ENCODE measurements around the gene MYH16.
"Not testable (repeated sequence)": the region's sequence is repeated elsewhere in the genome, so short reads cannot be mapped to it uniquely, and the experiment has no call there.

The MYH16 gene

DNA sequence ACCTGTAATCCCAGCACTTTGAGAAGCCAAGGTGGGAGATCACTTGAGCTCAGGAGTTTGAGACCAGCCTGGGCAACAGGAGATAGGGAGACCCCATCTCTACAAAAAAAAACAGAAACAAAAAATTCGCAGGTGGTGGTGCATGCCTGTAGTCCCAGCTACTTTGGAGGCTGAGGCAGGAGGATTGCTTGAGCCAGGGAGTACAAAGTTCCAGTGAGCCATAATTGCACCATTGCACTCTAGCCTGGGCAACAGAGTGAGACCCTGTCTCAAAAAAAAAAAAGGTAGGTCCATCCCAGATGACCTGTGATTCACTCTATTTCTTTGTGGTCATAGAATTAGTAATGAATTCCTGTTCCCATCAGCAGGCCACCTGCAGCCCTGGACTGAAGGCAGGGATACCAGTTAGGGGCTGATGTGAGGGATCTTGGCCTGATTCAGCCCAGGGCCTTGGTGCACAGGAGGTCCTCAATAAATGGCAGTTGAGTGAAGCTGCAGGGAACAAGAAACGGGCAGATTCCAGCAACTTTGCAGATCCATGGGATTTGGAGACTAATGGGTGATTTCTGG is at the start of gene MYH16:
Gene MYH16 (plus strand): TSS at position 364 of the 570 bp plus-strand sequence.
- no peak for DNase-seq (ENCODE audit: low read depth in 2 of 2)

DNA sequence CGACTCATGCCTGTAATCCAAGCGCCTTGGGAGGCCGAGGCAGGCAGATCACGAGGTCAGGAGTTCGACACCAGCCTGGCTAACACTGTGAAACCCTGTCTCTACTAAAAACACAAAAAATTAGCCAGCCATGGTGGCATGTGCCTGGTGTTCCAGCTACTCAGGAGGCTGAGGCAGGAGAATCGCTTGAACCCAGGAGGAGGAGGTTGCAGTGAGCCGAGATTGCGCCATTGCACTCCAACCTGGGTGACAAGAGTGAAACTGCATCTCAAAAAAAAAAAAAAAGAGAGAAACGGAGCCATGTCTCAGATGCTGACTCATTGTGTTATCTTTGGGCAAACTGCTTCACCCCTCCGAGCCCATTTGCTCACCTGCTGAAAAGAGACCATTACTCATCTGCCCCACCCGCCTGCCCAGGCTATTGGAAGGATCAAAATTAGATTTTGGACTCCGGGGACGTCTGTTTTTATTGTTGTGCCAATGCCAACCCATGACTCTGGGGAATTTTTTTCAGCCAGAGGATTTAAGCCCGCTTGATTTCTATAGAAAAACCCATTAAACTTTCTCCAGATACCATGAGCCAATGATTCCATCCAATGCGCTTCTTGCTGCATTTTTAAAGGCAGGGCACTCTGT is 48.3 kb upstream of the MYH16 start:
- DNase-seq (ENCODE audit: low read depth in 2 of 2) = not testable (repeated sequence)

GRCh38 chr7:99224899-99225265 is 47.8 kb upstream of the MYH16 start:
- no peak for DNase-seq (ENCODE audit: low read depth in 2 of 2)

DNA sequence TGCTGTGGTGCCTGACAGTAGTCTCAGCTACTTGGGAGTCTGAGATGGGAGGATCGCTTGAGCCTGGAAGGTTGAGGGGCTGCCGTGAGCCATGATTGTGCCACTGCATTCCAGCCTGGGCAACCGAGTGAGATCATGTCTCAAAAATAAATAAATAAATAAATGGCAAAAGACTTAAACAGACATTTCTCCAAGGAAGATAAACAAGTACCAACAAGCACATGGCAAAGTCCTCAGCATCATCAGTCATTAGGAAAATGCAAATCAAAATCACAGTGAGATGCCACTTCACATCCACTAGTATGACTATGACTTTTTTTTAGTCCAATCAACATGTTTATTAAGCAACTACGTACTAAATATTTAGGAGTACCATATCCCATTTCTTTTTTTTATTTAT is 43.4 kb upstream of the MYH16 start:
- no peak for DNase-seq (ENCODE audit: low read depth in 2 of 2)

DNA sequence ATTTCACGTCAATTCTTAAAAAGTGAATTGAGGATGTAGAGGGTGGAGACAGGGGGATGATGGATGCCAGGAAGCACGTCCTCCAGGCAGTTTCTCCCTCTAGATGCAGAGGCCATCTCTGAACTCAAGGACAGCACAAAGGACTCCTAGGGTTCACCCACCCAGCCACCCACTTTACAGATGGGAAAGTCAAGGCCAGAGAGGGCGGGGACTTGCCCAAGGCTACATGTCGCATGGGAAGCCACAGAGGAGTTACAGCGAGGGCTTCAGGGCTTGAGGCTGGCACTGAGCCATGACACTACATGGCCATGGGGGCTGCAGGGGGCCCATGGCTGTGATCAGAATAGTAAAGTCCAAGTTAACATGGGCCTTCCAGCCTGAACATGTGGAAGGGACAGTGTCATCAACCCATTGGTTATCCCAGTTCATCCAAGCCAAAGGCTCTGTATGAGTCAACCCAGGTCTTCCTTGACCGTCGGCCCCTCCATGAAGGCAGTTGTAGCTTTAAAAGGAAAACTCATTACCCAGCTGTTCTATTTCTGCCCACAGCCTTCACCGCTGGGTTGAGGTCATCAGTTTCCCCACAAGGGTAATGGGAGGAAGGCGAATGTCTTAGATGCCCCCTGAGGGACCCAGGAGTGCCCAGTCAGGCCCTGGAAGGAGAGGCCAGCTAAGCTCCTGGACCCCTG is 40.4 kb upstream of the MYH16 start:
- no peak for DNase-seq (ENCODE audit: low read depth in 2 of 2)

DNA sequence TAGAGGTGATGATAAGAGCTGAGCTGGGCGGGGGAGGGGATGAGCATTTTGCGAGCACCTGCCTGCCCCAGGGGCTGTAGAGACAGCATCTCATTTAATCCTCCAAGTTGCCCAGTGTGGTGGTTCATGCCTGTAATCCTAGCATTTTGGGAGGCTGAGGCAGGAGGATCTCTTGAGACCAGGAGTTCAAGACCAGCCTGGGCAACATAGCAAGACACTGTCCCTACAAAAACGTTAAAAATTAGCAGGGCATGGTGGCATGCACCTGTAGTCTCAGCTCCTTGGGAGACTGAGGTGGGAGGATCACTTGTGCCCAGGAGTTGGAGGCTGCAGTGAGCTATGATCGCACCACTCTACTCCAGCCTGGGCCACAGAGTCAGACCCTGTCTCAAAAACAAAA is 39.7 kb upstream of the MYH16 start:
- DNase-seq (ENCODE audit: low read depth in 2 of 2) = not testable (repeated sequence)

DNA sequence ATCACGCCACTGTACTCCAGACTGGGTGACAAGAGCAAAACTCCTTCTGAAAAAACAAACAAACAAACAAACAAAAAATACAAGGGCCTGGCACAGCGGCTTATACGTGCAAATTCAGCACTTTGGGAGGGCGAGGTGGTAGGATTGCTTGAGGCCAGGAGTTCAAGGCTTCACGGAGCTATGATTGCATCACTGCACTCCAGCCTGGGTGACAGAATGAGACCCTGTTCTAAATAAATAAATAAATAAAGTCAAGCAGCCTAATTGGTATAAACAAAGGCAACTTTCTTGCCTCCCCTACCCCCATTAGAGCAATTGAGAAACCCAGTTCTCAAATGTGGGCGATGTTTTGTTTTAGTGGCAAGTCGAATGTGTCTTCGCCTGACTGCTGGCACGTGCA is 38.5 kb upstream of the MYH16 start:
- no peak for DNase-seq (ENCODE audit: low read depth in 2 of 2)

DNA sequence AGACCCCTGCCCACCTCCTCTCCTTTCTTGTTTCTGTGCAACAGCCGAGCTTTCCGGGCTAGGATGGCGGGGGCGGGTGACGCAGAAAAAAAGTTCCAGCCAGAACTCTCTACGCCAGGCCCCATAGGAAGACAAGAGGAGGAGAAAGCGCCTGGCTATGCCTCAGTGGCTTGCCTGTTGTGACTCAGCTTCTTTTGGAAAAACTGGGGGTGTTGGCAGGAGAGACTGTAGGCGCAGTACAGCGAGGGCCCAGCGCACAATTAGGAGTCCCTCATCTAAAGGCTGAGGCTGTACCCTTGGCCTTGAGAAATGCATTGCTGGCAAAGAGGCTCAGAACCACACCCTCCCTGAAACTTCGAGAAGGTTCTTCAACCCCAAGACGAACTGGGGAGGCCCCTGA is 36.7 kb upstream of the MYH16 start:
- DNase-seq (ENCODE audit: low read depth in 2 of 2) = no peak

GRCh38 chr7:99237876-99238275 is 34.8 kb upstream of the MYH16 start:
- not testable (repeated sequence) for DNase-seq (ENCODE audit: low read depth in 2 of 2)

DNA sequence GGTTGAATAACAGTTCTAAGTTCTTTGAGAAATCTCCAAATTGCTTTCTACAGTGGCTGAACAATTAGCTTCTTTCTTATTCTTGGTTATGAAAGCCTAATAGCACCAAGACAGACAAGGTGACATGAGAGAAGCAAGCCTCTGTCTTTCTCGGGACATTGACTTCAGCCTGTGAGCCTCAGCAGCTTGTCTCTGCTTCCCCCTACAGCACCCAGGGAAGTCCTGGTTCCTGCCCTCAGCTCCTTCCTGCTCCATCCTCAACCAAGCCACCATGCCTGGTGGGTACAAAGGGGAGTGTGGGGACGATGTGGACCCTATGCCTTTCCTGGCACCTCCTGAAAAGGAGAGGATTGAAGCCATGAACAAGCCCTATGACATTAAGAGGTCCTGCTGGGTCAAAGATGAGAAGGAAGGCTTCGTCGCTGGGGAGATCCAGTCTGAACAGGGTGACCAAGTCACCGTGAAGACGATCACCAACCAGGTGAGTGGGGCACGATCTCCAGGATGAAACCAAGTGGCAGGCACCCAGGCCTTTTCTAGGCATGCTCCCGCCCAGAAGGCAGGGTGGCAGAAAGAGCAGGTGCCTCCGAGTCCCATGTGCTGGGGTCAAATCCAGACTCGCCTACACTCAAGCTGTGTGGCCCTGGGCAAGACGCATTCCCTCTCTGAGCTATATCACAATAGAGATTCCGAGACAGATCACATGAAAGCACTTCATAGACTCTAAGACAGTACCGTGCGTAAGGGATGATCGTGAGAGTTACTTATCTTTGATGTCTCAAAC is 33.9 kb upstream of the MYH16 start:
- no peak for DNase-seq (ENCODE audit: low read depth in 2 of 2)

GRCh38 chr7:99242682-99243081 is 30.0 kb upstream of the MYH16 start:
- DNase-seq (ENCODE audit: low read depth in 2 of 2) = no peak

- no peak for DNase-seq (ENCODE audit: low read depth in 2 of 2)
Measured at GRCh38 chr7:99243751-99244337, 28.8 kb upstream of the MYH16 start.

- no peak for DNase-seq (ENCODE audit: low read depth in 2 of 2)
Measured at GRCh38 chr7:99244939-99245338, 27.7 kb upstream of the MYH16 start.

DNA sequence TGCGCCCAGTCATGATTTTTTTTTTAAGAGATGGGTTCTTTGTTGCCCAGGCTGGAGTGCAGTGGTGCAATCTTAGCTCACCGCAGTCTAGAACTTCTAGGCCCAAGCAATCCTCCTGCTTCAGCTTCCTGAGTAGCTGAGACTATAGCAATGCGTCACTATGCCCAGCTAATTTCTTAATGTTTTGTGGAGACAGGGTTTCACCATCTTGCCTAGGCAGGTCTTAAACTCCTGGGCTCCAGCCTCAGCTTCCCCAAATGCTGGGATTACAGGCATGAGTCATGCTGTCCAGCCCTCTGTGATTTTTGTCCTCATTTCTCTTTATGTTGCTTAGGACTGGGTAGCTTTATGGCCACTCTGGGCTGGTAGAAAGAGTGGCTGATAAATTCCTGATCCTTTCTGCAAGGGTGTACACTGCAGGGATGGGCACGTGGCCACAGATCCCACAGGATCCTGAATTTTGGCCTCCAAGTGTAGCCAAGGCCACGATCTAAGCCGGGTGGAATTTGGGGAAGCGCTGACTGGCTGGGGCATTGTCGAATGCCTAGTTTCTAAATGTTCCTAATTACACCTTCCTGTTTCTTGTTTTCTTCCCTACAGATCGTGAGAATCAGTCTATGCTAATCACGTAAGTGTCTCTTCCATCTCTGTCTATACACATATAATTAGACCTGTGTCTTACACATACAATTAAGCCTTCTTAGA is 24.1 kb upstream of the MYH16 start:
- no peak for DNase-seq (ENCODE audit: low read depth in 2 of 2)

- DNase-seq (ENCODE audit: low read depth in 2 of 2) = no peak
Measured at GRCh38 chr7:99249985-99250575, 22.6 kb upstream of the MYH16 start.

- no peak for DNase-seq (ENCODE audit: low read depth in 2 of 2)
Measured at GRCh38 chr7:99252166-99252895, 20.3 kb upstream of the MYH16 start.

- DNase-seq (ENCODE audit: low read depth in 2 of 2) = no peak
Measured at GRCh38 chr7:99253369-99253768, 19.3 kb upstream of the MYH16 start.

DNA sequence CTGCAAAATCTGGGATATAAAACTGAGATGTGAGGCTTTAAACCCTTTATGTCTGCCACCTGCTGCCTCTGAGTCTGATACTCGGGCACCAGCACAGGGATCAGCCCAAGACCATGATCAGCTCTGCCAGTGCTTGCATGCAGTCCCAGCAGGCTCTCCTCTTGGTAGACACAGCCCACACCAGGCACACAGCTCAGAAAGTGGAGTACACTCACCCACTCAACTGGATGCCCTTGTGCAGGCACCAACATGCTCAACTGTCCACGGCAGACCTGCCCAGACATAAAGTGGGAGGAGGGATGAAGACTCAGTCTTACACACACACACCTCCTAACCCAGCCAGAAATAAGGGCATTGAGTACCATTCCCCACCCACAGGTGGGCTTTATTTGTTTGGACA is 18.2 kb upstream of the MYH16 start:
- no peak for DNase-seq (ENCODE audit: low read depth in 2 of 2)

DNA sequence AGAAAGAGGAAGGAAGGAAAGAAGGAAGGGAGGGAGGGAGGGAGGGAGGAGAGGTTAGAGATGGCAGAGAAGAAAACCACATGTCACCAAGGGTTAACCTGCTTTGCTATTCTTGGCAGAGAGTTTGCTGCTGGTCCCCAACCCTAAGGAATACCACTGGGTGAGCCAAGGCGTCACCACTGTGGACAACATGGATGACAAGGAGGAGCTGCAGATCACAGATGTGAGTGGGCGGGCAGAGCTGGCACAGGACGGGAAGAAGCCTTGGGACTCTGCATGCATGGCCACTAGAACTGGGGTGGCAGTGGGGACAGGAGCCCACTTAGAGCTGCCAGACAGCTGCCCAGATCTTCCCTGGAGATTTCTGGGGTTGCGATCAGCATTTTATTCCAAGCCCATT is 17.2 kb upstream of the MYH16 start:
- DNase-seq (ENCODE audit: low read depth in 2 of 2) = no peak

DNA sequence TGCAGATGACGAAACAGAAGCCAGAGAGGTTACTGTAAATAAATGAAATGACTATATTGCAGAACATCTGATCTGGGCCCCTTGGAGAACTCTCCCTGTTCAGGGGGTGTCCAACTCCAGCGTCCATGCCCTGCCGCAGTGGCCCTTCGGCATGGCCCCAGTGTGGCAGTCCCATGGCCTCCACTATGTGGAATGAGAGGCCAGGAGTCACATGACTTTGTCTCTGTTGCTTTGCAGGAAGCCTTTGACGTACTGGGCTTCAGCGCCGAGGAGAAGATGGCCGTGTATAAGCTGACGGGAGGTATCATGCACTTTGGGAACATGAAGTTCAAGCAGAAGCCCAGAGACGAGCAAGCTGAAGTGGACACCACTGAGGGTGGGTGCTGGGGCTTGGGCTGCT is 15.6 kb upstream of the MYH16 start:
- DNase-seq (ENCODE audit: low read depth in 2 of 2) = no peak

- no peak for DNase-seq (ENCODE audit: low read depth in 2 of 2)
Measured at GRCh38 chr7:99257675-99258074, 15.0 kb upstream of the MYH16 start.

Measured in stimulated activated CD4-positive, alpha-beta T cell treated with anti-CD3 and anti-CD28 coated beads, Interleukin-1b, Interleukin-23, amount 100 ng/mL, for 4 hours (primary cell).